Ovary (tissue), 3 donors: Measurements from ENCODE around the gene TULP4.
"Not testable (repeated sequence)": the region's sequence is repeated elsewhere in the genome, so short reads cannot be mapped to it uniquely, and the experiment has no call there.

Experiments
- EP300 ChIP-seq: sonication (generic); formaldehyde crosslinking; IDR thresholded peaks from one replicate; pipeline ENCODE4 v1.6.1; 2017; ENCODE audit warnings: antibody characterized with exemption
- TF ChIP-seq, protein P1 (sequence below), 3 donors: fragments of 450-650 bp in 2 of 3; fragments of 200-600 bp in 1 of 3; IDR thresholded peaks; one replicate each; pipeline versions ENCODE4 v1.5.1 to v1.8.0; 2016 to 2022; ENCODE audit warnings: antibody characterized with exemption in 3 of 3, mild to moderate bottlenecking in 1 of 3
- donor health status: DM: no; HTN: no; CAD: no.

DNA sequence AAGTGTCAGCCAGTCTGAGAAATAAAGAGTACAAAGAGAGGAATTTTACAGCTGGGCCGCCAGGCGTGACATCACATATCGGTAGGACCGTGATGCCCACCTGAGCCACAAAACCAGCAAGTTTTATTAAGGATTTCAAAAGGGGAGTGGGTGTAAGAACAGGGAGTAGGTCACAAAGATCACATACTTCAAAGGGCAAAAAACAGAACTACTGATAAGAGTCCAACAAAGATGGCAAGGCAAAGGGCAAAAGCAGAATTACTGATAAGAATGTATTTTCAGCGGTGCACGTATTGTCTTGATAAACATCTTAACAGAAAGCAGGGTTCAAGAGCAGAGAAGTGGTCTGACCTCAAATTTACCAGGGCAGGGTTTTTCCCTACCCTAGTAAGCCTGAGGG is 33.2 kb downstream of the TULP4 start:
- TF ChIP-seq, protein P1, sequence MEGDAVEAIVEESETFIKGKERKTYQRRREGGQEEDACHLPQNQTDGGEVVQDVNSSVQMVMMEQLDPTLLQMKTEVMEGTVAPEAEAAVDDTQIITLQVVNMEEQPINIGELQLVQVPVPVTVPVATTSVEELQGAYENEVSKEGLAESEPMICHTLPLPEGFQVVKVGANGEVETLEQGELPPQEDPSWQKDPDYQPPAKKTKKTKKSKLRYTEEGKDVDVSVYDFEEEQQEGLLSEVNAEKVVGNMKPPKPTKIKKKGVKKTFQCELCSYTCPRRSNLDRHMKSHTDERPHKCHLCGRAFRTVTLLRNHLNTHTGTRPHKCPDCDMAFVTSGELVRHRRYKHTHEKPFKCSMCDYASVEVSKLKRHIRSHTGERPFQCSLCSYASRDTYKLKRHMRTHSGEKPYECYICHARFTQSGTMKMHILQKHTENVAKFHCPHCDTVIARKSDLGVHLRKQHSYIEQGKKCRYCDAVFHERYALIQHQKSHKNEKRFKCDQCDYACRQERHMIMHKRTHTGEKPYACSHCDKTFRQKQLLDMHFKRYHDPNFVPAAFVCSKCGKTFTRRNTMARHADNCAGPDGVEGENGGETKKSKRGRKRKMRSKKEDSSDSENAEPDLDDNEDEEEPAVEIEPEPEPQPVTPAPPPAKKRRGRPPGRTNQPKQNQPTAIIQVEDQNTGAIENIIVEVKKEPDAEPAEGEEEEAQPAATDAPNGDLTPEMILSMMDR (IDR thresholded peaks at IDR 0.05), result not testable (repeated sequence)
- TF ChIP-seq EP300, result not testable (repeated sequence)
